Measurements from ENCODE around the gene STX5. TPM values are rescaled to one million over a fixed set of nuclear protein-coding genes. Genes with fewer than 3 reads are reported as not detected.
A peak's percentile ranks its signal among the peaks of the same experiment; 100 is the strongest.

The STX5 gene
- total and polyA plus RNA-seq, 9 of the 15 experiments (the other 6 are each of a cell fraction or from before 2014, with no cell fraction given): 2.8 to 28.6 (median 23.7) TPM

DNA sequence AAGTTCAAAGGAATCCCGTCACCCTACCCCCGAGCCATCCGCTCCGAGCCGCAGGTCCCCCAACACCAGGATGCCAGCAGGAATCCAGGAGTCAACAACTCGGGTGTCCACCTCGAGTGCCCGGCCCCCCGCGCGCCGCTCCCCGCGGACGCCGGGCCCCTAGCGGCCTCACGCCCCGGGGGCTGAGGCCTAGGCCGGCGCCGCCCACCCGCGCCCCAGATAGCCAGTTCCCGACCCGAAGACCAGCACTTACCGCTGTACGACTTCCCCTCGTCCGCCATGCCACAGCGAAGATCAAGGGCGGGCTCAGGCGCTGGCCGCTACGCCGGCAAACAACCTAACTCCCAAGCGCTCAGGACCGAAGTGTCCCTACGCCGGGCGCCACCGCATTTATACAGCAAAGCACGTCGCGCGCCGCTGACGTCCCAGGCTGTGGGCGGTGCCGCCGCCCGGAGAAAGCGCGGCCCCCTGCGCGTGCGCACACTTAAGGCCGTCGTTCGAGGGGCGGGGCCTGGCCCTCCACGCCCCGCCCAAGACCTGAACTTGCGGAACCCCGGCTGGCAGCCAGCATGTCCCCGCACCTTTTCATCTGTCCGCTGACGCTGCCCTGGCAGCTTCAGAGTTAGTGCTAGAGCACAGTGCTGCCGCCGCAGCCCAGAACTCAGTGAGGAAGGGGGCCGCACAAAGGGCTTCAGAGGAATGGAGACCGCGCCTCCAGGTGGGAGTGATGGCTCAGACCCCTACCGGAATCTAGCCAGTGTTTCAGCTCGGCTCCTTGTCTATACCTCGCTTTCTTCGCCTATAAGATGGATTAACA, 26.6 kb downstream of the STX5 start, which contains the start of gene NXF1 (continued):
- TF ChIP-seq ZNF12 (CRISPR knock-in tag; IDR thresholded peaks at IDR 0.05): peak; percentile 60; the same call in 1 of the 2 replicates
- TF ChIP-seq CBX3 (IDR thresholded peaks at IDR 0.05; ENCODE audit: borderline replicate concordance in 1 of 2, low read length in 2 of 2): peak in 1 of 2 experiments; percentile 64; a peak in 2 of 3 replicates
- TF ChIP-seq ZNF143 (CRISPR knock-in tag; IDR thresholded peaks at IDR 0.05): 0 out of 2 replicates have a peak, but pooled peaks have one; percentile 19
- peak; percentile 46; the same call in 1 of the 2 replicates for TF ChIP-seq NR2C2 (CRISPR knock-in tag; IDR thresholded peaks at IDR 0.05)
- TF ChIP-seq NR2C2 (tag; IDR thresholded peaks at IDR 0.05): peak; percentile 48
- TF ChIP-seq MYC (IDR thresholded peaks at IDR 0.05; ENCODE audit: low read depth, low read length): peak; percentile 74
- no peak for TF ChIP-seq MYC (CRISPR knock-in tag; IDR thresholded peaks at IDR 0.05; ENCODE audit: borderline replicate concordance, low read depth)
- no peak for TF ChIP-seq ZNF217 (CRISPR knock-in tag; IDR thresholded peaks at IDR 0.05)
- TF ChIP-seq, protein P1, sequence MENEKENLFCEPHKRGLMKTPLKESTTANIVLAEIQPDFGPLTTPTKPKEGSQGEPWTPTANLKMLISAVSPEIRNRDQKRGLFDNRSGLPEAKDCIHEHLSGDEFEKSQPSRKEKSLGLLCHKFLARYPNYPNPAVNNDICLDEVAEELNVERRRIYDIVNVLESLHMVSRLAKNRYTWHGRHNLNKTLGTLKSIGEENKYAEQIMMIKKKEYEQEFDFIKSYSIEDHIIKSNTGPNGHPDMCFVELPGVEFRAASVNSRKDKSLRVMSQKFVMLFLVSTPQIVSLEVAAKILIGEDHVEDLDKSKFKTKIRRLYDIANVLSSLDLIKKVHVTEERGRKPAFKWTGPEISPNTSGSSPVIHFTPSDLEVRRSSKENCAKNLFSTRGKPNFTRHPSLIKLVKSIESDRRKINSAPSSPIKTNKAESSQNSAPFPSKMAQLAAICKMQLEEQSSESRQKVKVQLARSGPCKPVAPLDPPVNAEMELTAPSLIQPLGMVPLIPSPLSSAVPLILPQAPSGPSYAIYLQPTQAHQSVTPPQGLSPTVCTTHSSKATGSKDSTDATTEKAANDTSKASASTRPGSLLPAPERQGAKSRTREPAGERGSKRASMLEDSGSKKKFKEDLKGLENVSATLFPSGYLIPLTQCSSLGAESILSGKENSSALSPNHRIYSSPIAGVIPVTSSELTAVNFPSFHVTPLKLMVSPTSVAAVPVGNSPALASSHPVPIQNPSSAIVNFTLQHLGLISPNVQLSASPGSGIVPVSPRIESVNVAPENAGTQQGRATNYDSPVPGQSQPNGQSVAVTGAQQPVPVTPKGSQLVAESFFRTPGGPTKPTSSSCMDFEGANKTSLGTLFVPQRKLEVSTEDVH (IDR thresholded peaks at IDR 0.05; ENCODE audit: low read depth, partially characterized antibody): peak; percentile 73
- TF ChIP-seq KHSRP (IDR thresholded peaks at IDR 0.05): peak; percentile 57; the same call in 1 of the 2 replicates
- TF ChIP-seq, protein P2, sequence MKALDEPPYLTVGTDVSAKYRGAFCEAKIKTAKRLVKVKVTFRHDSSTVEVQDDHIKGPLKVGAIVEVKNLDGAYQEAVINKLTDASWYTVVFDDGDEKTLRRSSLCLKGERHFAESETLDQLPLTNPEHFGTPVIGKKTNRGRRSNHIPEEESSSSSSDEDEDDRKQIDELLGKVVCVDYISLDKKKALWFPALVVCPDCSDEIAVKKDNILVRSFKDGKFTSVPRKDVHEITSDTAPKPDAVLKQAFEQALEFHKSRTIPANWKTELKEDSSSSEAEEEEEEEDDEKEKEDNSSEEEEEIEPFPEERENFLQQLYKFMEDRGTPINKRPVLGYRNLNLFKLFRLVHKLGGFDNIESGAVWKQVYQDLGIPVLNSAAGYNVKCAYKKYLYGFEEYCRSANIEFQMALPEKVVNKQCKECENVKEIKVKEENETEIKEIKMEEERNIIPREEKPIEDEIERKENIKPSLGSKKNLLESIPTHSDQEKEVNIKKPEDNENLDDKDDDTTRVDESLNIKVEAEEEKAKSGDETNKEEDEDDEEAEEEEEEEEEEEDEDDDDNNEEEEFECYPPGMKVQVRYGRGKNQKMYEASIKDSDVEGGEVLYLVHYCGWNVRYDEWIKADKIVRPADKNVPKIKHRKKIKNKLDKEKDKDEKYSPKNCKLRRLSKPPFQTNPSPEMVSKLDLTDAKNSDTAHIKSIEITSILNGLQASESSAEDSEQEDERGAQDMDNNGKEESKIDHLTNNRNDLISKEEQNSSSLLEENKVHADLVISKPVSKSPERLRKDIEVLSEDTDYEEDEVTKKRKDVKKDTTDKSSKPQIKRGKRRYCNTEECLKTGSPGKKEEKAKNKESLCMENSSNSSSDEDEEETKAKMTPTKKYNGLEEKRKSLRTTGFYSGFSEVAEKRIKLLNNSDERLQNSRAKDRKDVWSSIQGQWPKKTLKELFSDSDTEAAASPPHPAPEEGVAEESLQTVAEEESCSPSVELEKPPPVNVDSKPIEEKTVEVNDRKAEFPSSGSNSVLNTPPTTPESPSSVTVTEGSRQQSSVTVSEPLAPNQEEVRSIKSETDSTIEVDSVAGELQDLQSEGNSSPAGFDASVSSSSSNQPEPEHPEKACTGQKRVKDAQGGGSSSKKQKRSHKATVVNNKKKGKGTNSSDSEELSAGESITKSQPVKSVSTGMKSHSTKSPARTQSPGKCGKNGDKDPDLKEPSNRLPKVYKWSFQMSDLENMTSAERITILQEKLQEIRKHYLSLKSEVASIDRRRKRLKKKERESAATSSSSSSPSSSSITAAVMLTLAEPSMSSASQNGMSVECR (CRISPR knock-in tag; IDR thresholded peaks at IDR 0.05): peak; percentile 94; the same call in 1 of the 2 replicates
- no peak for TF ChIP-seq ZNF764 (CRISPR knock-in tag; IDR thresholded peaks at IDR 0.05; ENCODE audit: low read depth)
- peak; percentile 74 for TF ChIP-seq ZNF263 (CRISPR knock-in tag; IDR thresholded peaks at IDR 0.05; ENCODE audit: borderline replicate concordance)
- peak; percentile 79 for TF ChIP-seq ETS2 (tag; IDR thresholded peaks at IDR 0.05; ENCODE audit: borderline replicate concordance, poor library complexity, severe bottlenecking)
- TF ChIP-seq SMC3 (conservative IDR thresholded peaks at IDR 0.05; ENCODE audit: insufficient read depth, low read depth, low read length): 0 out of 2 replicates have a peak, but pooled peaks have one; percentile 25
- peak; percentile 93 for TF ChIP-seq HMGN3 (IDR thresholded peaks at IDR 0.05; ENCODE audit: borderline replicate concordance, extremely low read depth, insufficient read length, low read depth, low read length)
- TF ChIP-seq LEF1 (IDR thresholded peaks at IDR 0.05): no peak
- TF ChIP-seq FOSL1 (tag; conservative IDR thresholded peaks at IDR 0.05): 0 out of 2 replicates have a peak, but pooled peaks have one; percentile 16
- no peak for TF ChIP-seq ZKSCAN8 (CRISPR knock-in tag; IDR thresholded peaks at IDR 0.05)
- TF ChIP-seq JUN (IDR thresholded peaks at IDR 0.05; ENCODE audit: borderline replicate concordance, low read depth, low read length): no peak
- peak; percentile 61 for TF ChIP-seq JUN (CRISPR knock-in tag; IDR thresholded peaks at IDR 0.05; ENCODE audit: borderline replicate concordance)

Data from K562 (cell line).